Adrenal gland (tissue), 5 donors: ENCODE measurements around the gene AQP10.

Source experiments
- CTCF ChIP-seq, 6 experiments: fragments of 450-650 bp in 4 of 6; fragments of 200-600 bp in 2 of 6; sonication (generic) in 1 of 6; IDR thresholded peaks; 1 replicate in 5 of 6; 2 replicates in 1 of 6; pipeline versions ENCODE4 v1.5.1 to v1.8.0; 2016 to 2021; ENCODE audit warnings: antibody characterized with exemption in 6 of 6, mild to moderate bottlenecking in 2 of 6, moderate library complexity in 1 of 6
- POLR2A ChIP-seq, 2 donors: fragments of 450-650 bp; IDR thresholded peaks; one replicate each; pipeline ENCODE4 v1.6.1; 2017; ENCODE audit warnings: antibody characterized with exemption in 2 of 2, mild to moderate bottlenecking in 2 of 2, moderate library complexity in 1 of 2
- donor health status: DM: no; HTN: no; CAD: no.

GRCh38 chr1:154329152-154329521 lies 8.2 kb downstream of the AQP10 start:
- no peak for TF ChIP-seq POLR2A (IDR thresholded peaks at IDR 0.05)
- TF ChIP-seq CTCF (IDR thresholded peaks at IDR 0.05), result peak in 1 of 6 experiments; percentile 17
